Panc1 (cell line): ENCODE results near the gene ZNF701.

ENCODE experiments used
- CTCF ChIP-seq: fragments of 450-650 bp; IDR thresholded peaks from 2 replicates; pipeline ENCODE4 v1.5.1; 2017; ENCODE audit warnings: mild to moderate bottlenecking
- POLR2AphosphoS5 ChIP-seq: IDR thresholded peaks from 2 replicates; pipeline ENCODE4 v1.6.1; 2012; ENCODE audit warnings: mild to moderate bottlenecking, low read depth, low read length, moderate library complexity
- REST ChIP-seq, 2 experiments: IDR thresholded peaks; 2 replicates each; pipeline ENCODE4 v1.6.1; 2011 to 2012; ENCODE audit warnings: low read depth in 2 of 2, control low read depth in 1 of 2, low read length in 1 of 2, mild to moderate bottlenecking in 1 of 2, moderate library complexity in 1 of 2; ENCODE audit not compliant: insufficient read depth in 1 of 2
- SIN3A ChIP-seq: IDR thresholded peaks from 2 replicates; pipeline ENCODE4 v1.6.1; 2012; ENCODE audit warnings: low read depth, mild to moderate bottlenecking, low read length, moderate library complexity, borderline replicate concordance; ENCODE audit not compliant: insufficient read depth
- TCF7L2 ChIP-seq: IDR thresholded peaks from 2 replicates; pipeline ENCODE4 v1.6.1; 2011; ENCODE audit warnings: mild to moderate bottlenecking, low read depth, low read length, inconsistent platforms

- TF ChIP-seq REST (IDR thresholded peaks at IDR 0.05; ENCODE audit: insufficient read depth in 1 of 2, low read depth in 2 of 2, low read length in 1 of 2): no peak
- no peak for TF ChIP-seq CTCF
- TF ChIP-seq SIN3A: no peak
- TF ChIP-seq POLR2AphosphoS5: no peak
- no peak for TF ChIP-seq TCF7L2
These were observed 12.7 kb upstream of the ZNF701 start for GRCh38 chr19:52557231-52557995.
